DND-41 (cell line): Measurements from ENCODE around the gene TEN1.

Experiments used
- CTCF ChIP-seq: IDR thresholded peaks from 2 replicates; pipeline ENCODE4 v1.5.1; 2012; ENCODE audit warnings: borderline replicate concordance, low read length, moderate library complexity, mild to moderate bottlenecking; ENCODE audit not compliant: poor library complexity, severe bottlenecking; ENCODE audit errors: extremely low read depth
- EZH2 ChIP-seq: IDR thresholded peaks from 3 replicates; pipeline ENCODE4 v1.6.1; 2012; ENCODE audit warnings: borderline replicate concordance, low read depth, mild to moderate bottlenecking, moderate library complexity, low read length, inconsistent platforms; ENCODE audit not compliant: severe bottlenecking

DNA sequence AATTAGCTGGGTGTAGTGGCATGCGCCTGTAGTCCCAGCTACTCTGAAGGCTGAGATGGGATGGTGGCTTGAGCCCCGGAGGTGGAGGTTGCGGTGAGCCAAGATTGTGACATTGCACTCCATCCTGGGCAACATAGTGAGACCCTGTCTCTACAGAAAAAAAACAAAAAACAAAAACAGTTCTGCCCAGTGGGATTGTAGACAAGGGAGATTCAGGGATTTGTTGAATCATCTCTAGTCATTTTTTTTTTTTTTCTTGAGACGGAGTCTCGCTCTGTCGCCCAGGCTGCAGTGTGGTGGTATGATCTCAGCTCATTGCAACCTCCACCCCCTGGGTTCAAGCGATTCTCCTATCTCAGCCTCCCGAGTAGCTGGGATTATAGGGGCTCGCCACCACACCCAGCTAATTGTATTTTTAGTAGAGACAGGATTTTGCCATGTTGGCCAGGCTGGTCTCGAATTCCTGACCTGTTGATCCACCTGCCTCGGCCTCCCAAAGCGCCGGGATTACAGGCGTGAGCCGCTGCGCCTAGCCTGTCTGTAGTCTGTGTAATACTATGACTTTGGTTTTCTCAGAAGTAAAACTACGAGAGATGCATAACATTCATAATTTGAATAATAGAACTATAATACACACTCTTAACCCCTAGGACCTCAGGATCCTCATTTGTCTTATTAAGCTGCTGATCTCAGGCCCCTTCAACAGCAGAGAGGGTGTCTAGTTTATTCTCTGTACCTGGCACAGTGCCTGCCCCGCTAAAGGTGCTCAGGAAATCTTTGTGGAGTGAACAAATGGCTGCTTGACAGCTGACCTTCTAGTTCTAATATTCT, 1.4 kb downstream of the TEN1 start:
- no peak for TF ChIP-seq CTCF
- no peak for TF ChIP-seq EZH2
